Dedifferentiated amniotic fluid mesenchymal stem cell (primary cell): ENCODE results near the gene ABHD10.
"Not testable (repeated sequence)": the region's sequence is repeated elsewhere in the genome, so short reads cannot be mapped to it uniquely, and the experiment has no call there.

ENCODE experiments used
- DNase-seq: peaks from one replicate; pipeline ENCODE4 v3.0.0-alpha.2; 2016; ENCODE audit errors: extremely low spot score

The ABHD10 gene

DNA sequence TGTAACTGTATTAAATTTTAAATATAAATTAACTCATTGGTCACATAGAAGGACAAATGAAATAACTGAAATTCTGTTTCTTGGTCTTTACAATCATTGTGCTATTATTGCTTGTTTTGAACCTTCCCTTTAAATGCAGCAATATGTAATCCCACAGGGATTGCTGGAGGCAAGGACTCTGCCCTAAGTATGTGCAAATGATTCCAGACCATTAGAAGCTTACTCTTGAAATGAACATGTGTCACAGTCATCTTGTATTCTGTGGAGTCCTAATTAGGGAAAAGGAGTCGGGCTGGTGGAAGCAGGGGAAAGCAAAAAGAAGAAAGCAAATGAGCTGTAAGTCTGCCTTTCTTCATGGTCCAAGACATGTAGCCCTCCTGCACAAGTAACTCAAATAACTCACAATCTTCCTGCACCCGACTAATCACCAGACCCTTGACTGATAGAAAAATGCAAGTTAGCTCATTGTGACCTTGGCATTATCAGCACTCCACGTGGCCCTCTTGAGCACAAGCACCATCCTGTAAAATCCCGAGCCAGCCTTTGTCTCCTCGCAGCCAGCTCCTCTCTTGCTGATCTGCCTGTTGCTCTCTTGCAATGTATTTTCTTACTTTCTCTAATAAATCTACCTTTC is 53.4 kb downstream of the ABHD10 start:
- DNase-seq: no peak

DNA sequence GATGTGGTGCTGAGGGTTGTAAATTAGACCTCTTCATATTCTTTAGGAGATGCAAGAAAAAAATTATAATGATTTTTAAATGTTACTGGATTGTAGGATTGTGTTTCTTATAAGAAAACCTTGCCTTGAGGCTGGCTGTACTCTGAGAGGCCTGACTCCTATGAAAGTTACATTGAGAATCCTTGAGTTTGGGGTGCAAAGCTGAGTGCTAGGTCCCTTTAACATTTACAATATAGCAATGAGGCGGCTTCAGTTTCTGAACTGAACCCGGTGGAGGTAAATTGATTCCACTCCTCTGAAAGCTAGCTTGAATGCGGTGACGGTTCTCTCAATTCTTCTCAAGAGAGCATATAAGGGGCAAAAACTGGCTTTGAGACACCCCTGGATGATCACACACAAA is 55.6 kb downstream of the ABHD10 start, which contains the start of gene TMPRSS7:
TMPRSS7 (plus strand) TSS at position 301 of the 400 bp plus-strand sequence. CDS start 110 bp downstream, outside the sequence.
- DNase-seq: no peak

GRCh38 chr3:112035241-112035640 is 56.4 kb downstream of the ABHD10 start:
- no peak for DNase-seq

- DNase-seq: not testable (repeated sequence)
Observed at GRCh38 chr3:112037194-112037593, 58.4 kb downstream of the ABHD10 start.

DNA sequence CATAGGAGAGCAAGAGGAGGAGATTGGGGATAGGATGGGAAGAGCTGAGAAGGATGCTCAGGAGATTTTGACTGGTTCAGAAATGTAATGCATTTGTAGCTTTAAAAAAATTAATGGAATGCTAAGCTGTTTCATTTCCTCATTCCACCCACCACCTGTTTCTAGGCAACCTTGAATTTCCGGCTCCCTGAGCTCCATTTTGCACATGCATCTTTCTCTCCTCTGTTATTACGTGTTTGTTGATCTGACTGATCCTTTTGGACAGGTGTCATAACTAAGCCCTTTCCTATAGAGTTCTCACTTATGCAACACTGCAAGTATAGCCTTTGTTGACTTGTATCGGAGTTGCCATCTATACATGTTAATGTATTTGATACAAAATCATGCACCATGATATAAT is 60.0 kb downstream of the ABHD10 start:
- no peak for DNase-seq

DNA sequence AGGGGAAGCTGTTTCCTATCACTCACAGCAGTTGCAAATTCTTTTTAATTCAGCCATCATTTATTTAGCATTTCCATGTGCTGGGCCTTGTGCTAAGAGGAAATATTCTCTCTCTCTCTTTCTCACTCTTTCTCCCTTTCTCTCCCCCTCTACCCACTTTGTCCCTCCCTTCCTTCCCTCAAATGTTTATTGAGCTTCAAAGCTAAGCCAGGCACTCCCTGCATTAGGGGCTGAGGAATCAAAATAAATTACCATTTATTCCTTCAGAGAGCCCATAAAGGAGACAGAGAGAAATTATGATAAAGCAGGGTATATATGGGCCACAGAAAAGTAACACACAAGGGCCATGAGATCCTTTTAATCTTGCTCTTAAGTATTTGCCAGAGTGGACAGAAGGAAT is 62.5 kb downstream of the ABHD10 start:
- no peak for DNase-seq

- DNase-seq: no peak
Observed at GRCh38 chr3:112042842-112043280, 64.0 kb downstream of the ABHD10 start.
